Naive B cell (primary cell): ENCODE results near the gene ULK2. TPM values are rescaled to one million over a fixed set of nuclear protein-coding genes. Genes with fewer than 3 reads are reported as not detected.

Experiments
- ATAC-seq, 2 donors: fragments of 150-1000 bp; cut with Tn5 transposase; 2 replicates each; pipeline ENCODE4 v1.10.0; 2021; ENCODE audit warnings: low read depth in 2 of 2, mild to moderate bottlenecking in 2 of 2, moderate library complexity in 2 of 2
- DNase-seq: peaks from one replicate; pipeline ENCODE4 v3.0.0; 2022
- H3K27ac Mint-ChIP-seq, 6 donors: one replicate each; pipeline ENCODE4 v1.8.0; 2020 to 2022; ENCODE audit warnings: mild to moderate bottlenecking in 6 of 6, mixed read lengths in 6 of 6, moderate library complexity in 5 of 6, inconsistent platforms in 2 of 6
- H3K27me3 Mint-ChIP-seq, 3 donors: one replicate each; pipeline ENCODE4 v1.8.0; 2021 to 2022; ENCODE audit warnings: mixed read lengths in 3 of 3, mild to moderate bottlenecking in 1 of 3
- H3K36me3 Mint-ChIP-seq, 2 donors: one replicate each; pipeline ENCODE4 v1.8.0; 2020 to 2022; ENCODE audit warnings: mixed read lengths in 2 of 2, inconsistent platforms in 1 of 2, mild to moderate bottlenecking in 1 of 2
- H3K4me1 Mint-ChIP-seq, 3 donors: one replicate each; pipeline ENCODE4 v1.8.0; 2020 to 2022; ENCODE audit warnings: mixed read lengths in 3 of 3, inconsistent platforms in 1 of 3, mild to moderate bottlenecking in 1 of 3, moderate library complexity in 1 of 3
- H3K4me3 Mint-ChIP-seq, 8 donors: one replicate each; pipeline ENCODE4 v1.8.0; 2020 to 2022; ENCODE audit warnings: mild to moderate bottlenecking in 8 of 8, mixed read lengths in 8 of 8, moderate library complexity in 8 of 8, inconsistent platforms in 2 of 8
- H3K9me3 Mint-ChIP-seq, 7 donors: one replicate each; pipeline ENCODE4 v1.8.0; 2020 to 2022; ENCODE audit warnings: mixed read lengths in 7 of 7, mild to moderate bottlenecking in 5 of 7, inconsistent platforms in 2 of 7, moderate library complexity in 1 of 7
- polyA plus RNA-seq, 6 donors: library from polyadenylated mRNA; unstranded; fragments of 300-500 nt; fragmentation: Illumina TruSeq; gene quantifications; one replicate each; pipeline ENCODE4 v1.2.3, GENCODE V29; 2021; ENCODE audit warnings: low read depth in 6 of 6

The ULK2 gene
- polyA plus RNA-seq, 6 donors from 2014 or later: 0.04 to 1.5 (median 1.1) TPM; not detected in 1

DNA sequence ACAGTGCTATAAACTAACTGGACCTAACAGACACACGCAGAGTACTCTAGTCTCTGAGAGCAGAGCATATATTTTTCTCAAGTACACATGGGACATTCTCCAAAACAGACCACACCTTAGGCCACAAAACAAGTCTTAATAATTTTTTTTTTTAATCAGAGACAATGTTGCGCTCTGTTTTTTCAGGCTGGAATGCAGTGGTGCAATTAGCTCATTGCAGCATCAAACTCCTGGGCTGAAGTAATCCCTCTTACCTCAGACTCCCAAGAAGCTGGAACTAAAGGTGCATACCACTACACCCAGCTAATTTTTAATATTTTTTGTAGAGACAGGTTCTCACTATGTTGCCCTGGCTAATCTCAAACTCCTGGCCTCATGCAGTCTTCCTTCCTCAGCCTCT, 37.7 kb downstream of the ULK2 start:
- no peak overlapping the region for H3K27ac Mint-ChIP-seq
- ATAC-seq (no peak), DNase-seq (no peak)
- H3K9me3 Mint-ChIP-seq: peaks cover 0 to 13% (median 4%) of the 10 kb centered on the region in 7 donors
- H3K4me1 Mint-ChIP-seq: peaks cover 0 to 7% (median 4%) of the 10 kb centered on the region in 3 donors
- peak overlapping the region in 1 of 8 donors; percentile 12 for H3K4me3 Mint-ChIP-seq
- H3K27me3 Mint-ChIP-seq: no peaks in the 10 kb centered on the region
- H3K36me3 Mint-ChIP-seq: peaks cover 6 to 11% of the 10 kb centered on the region in 2 donors

GRCh38 chr17:19812407-19812806, 55.3 kb downstream of the ULK2 start:
- H3K4me3 Mint-ChIP-seq: no peak overlapping the region
- no peak for DNase-seq
- H3K27me3 Mint-ChIP-seq: no peaks in the 10 kb centered on the region
- no peaks in the 10 kb centered on the region for H3K9me3 Mint-ChIP-seq
- no peak overlapping the region for H3K27ac Mint-ChIP-seq
- no peaks in the 10 kb centered on the region for H3K4me1 Mint-ChIP-seq
- no peak for ATAC-seq
- peaks cover 0 to 12% of the 10 kb centered on the region in 2 donors for H3K36me3 Mint-ChIP-seq

DNA sequence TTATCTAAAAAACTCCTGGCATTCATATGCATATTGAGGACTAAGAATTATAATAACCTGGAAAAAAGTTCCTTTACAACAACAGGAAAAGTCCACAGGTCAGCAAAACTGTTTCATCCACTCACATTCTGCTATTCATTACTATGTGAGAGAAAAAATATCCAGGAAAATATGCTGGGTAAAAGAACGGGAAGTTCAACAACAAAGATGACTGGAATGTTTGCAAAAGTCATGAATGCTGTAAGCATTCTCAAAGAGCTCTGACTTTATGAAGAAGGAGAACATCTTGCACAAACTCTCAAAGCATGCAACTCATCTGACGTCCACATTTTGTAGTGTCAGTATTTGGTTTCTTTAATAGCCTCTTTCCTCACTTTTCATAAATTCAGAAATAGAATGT, 62.7 kb downstream of the ULK2 start:
- Mint-ChIP-seq H3K36me3 (peaks cover 0 to 12% of the 10 kb centered on the region in 2 donors), H3K27ac (no peak overlapping the region), H3K4me1 (no peaks in the 10 kb centered on the region), H3K27me3 (no peaks in the 10 kb centered on the region), H3K9me3 (no peaks in the 10 kb centered on the region), H3K4me3 (no peak overlapping the region)
- ATAC-seq (no peak), DNase-seq (no peak)

- Mint-ChIP-seq H3K27ac (no peak overlapping the region), H3K4me1 (no peaks in the 10 kb centered on the region), H3K9me3 (peaks cover 0 to 20% (median 8%) of the 10 kb centered on the region in 7 donors), H3K4me3 (no peak overlapping the region), H3K36me3 (peaks cover 10 to 13% of the 10 kb centered on the region in 2 donors), H3K27me3 (no peaks in the 10 kb centered on the region)
- ATAC-seq (no peak), DNase-seq (no peak)
These were observed 67.2 kb downstream of the ULK2 start for GRCh38 chr17:19800571-19800970.

GRCh38 chr17:19799796-19800195, 67.9 kb downstream of the ULK2 start:
- no peak for ATAC-seq
- DNase-seq: no peak
- Mint-ChIP-seq H3K36me3 (peaks cover 11 to 15% of the 10 kb centered on the region in 2 donors), H3K27me3 (no peaks in the 10 kb centered on the region), H3K9me3 (peaks cover 0 to 23% (median 10%) of the 10 kb centered on the region in 7 donors), H3K4me3 (no peak overlapping the region), H3K27ac (no peak overlapping the region), H3K4me1 (no peaks in the 10 kb centered on the region)

DNA sequence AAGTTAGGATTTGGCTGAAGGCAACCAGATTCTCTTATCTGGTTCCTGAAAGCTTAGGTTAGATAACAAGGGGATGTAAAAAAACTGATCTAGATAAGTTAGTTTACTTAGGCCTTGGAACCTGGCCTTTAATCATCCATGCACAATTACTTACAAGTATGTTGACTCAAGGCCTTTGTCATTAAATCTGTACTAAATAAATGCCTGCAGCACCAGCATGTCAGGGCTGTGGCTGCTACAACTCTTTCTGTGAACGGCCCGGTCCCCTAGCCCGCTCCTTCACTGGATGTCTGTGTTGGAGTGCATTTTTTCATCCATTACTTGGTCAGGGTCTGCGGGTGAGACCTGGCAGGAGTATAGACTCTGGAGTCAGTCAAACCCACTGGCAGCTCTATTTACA, 71.3 kb downstream of the ULK2 start:
- no peak for ATAC-seq
- Mint-ChIP-seq H3K27ac (no peak overlapping the region), H3K9me3 (peaks cover 6 to 47% (median 28%) of the 10 kb centered on the region in 7 donors), H3K27me3 (no peaks in the 10 kb centered on the region), H3K36me3 (peaks cover 31 to 38% of the 10 kb centered on the region in 2 donors), H3K4me3 (no peak overlapping the region), H3K4me1 (no peaks in the 10 kb centered on the region)
- DNase-seq: no peak

GRCh38 chr17:19791918-19792550, 75.7 kb downstream of the ULK2 start:
- peaks cover 6 to 41% (median 27%) of the 10 kb centered on the region in 7 donors for H3K9me3 Mint-ChIP-seq
- H3K4me3 Mint-ChIP-seq: no peak overlapping the region
- DNase-seq: no peak
- H3K27ac Mint-ChIP-seq: peak overlapping the region in 1 of 6 donors; percentile 3
- peaks cover 31 to 33% of the 10 kb centered on the region in 2 donors for H3K36me3 Mint-ChIP-seq
- no peak for ATAC-seq
- no peaks in the 10 kb centered on the region for H3K4me1 Mint-ChIP-seq
- no peaks in the 10 kb centered on the region for H3K27me3 Mint-ChIP-seq

- Mint-ChIP-seq H3K27me3 (no peaks in the 10 kb centered on the region), H3K27ac (no peak overlapping the region), H3K4me1 (no peaks in the 10 kb centered on the region), H3K36me3 (peaks cover 3 to 7% of the 10 kb centered on the region in 2 donors), H3K4me3 (no peak overlapping the region), H3K9me3 (peaks cover 0 to 5% (median 1%) of the 10 kb centered on the region in 7 donors)
- DNase-seq: no peak
- no peak for ATAC-seq
These were observed 79.9 kb downstream of the ULK2 start for GRCh38 chr17:19787733-19788357.

- H3K27me3 Mint-ChIP-seq: no peaks in the 10 kb centered on the region
- H3K9me3 Mint-ChIP-seq: peaks cover 0 to 2% (median 0%) of the 10 kb centered on the region in 7 donors
- no peak for DNase-seq
These were observed 81.9 kb downstream of the ULK2 start for GRCh38 chr17:19785854-19786253.

DNA sequence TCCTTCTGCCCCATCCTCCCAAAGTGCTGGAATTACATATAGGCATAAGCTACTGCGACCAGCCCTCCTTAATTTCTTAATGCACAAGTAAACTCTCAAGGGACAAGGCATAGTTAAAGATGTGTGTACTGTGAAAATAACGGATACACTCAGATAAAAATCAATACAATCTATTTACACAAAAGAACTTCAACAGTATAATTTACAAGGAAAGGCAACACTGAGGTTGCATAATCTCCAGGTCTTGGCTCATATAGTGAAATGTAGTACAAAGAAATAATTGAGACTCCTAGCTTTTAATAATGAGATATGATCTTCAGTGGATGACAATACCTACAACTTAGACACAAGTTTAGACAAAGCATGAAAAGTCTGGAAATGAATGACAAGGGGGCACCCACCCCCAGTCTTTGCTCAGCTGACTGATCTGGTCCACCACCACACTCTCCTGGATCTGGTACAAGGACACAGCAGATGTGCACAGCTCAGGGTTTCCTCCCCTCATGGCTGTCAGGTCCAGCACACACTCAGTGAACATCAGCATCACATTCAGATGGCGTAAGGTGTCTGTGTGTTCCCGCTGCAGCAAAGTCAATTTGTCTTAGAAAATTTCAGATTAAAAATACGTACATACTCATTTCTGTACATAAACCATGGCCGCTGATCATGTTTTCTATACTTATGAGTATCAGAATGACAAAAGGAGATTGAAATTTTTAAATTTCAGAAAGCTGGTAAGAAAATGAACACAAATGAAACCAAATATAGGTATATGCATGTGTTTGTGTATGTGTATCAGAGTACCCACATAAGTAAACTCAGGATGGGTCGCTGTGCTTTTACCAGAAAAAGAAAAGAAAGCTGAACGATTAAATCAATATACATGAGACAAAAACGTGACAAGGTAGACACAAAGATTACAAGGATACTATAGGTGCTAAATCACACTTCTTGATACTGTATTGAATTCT, 86.0 kb downstream of the ULK2 start:
- ATAC-seq: no peak
- Mint-ChIP-seq H3K4me3 (no peak overlapping the region), H3K27me3 (no peaks in the 10 kb centered on the region), H3K27ac (no peak overlapping the region), H3K9me3 (no peaks in the 10 kb centered on the region), H3K4me1 (no peaks in the 10 kb centered on the region), H3K36me3 (no peaks in the 10 kb centered on the region)
- no peak for DNase-seq

More at GRCh38 chr17:19785854-19786253, 81.9 kb downstream of the ULK2 start:
- Mint-ChIP-seq H3K27ac (no peak overlapping the region), H3K4me1 (no peaks in the 10 kb centered on the region), H3K4me3 (no peak overlapping the region), H3K36me3 (no peaks in the 10 kb centered on the region)
- no peak for ATAC-seq

DNA sequence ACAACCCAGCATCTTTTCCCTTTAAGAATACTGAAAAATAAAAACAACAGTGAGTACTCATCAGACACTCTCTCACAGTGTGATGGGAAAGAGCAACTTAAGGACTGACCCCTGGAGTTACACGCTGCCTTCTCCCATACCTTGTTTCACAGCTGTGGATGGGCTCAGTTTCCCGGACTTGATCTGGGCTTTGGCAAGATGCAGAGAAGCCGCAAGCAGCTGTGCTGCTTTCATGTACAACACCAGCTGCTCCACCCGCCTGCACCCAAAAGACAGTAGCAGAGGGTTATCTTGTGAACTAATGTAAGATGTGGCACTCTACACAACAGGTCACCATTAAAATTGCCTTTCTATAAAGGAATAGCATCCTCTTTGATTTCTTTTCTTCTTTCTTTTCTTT, 86.9 kb downstream of the ULK2 start:
- H3K4me3 Mint-ChIP-seq: no peak overlapping the region
- H3K4me1 Mint-ChIP-seq: no peaks in the 10 kb centered on the region
- H3K27ac Mint-ChIP-seq: no peak overlapping the region
- no peaks in the 10 kb centered on the region for H3K9me3 Mint-ChIP-seq
- no peak for ATAC-seq
- no peaks in the 10 kb centered on the region for H3K27me3 Mint-ChIP-seq
- DNase-seq: no peak
- no peaks in the 10 kb centered on the region for H3K36me3 Mint-ChIP-seq

DNA sequence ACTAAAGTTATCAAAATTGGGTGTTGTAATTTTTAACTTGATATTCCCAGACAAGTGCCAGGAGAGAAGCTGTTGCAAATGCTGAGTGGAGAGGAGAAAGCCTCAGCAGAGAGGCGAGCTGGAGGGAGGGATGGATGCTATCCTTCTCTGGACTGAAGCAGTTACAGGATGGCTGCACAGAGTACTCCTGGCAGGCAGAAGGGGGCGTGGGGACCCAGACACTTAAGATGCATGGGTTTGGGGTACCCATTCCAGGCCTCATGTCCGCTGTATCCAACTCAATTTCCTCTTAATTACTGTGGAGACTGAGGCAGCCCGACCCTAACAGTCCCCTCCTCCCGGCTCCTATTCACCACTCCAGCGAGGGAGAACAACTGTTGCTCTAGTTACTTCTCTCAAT, 94.2 kb downstream of the ULK2 start:
- DNase-seq (no peak), ATAC-seq (no peak)
- Mint-ChIP-seq H3K4me3 (no peak overlapping the region), H3K4me1 (no peaks in the 10 kb centered on the region), H3K27ac (no peak overlapping the region), H3K27me3 (no peaks in the 10 kb centered on the region), H3K36me3 (no peaks in the 10 kb centered on the region), H3K9me3 (no peaks in the 10 kb centered on the region)

- ATAC-seq (no peak), DNase-seq (no peak)
- H3K36me3 Mint-ChIP-seq: no peaks in the 10 kb centered on the region
- peaks cover 0 to under 1% (median 0%) of the 10 kb centered on the region in 3 donors for H3K27me3 Mint-ChIP-seq
- no peaks in the 10 kb centered on the region for H3K9me3 Mint-ChIP-seq
- H3K4me3 Mint-ChIP-seq: no peak overlapping the region
- no peaks in the 10 kb centered on the region for H3K4me1 Mint-ChIP-seq
- H3K27ac Mint-ChIP-seq: no peak overlapping the region
These were observed 95.6 kb downstream of the ULK2 start for GRCh38 chr17:19771971-19772630.
